HepG2 (cell line): Measurements from ENCODE around the gene MSI2. TPM values are rescaled to one million over a fixed set of nuclear protein-coding genes. Genes with fewer than 3 reads are reported as not detected.
A peak's percentile ranks its signal among the peaks of the same experiment; 100 is the strongest.

ENCODE experiments used
- ATAC-seq: fragments of 200-7000 bp; cut with Tn5 transposase; 3 replicates; pipeline ENCODE4 v1.9.1; 2020; ENCODE audit warnings: mild to moderate bottlenecking, moderate library complexity
- BruUV-seq: library from RNA; stranded (reverse); fragments of 400-500 nt; replicated peaks from 2 replicates; lab custom pipeline; 2021; lab: Mats Ljungman, UMichigan
- CTCF ChIA-PET: fragments of 300-600 bp; formaldehyde crosslinking; extraction: SDS; loops from one replicate; lab custom pipeline; 2021; ENCODE audit warnings: low total read pairs, inconsistent platforms, low intra/inter-chr PET ratio; lab: Yijun Ruan, JAX
- POLR2A ChIA-PET: fragments of 350-600 bp; sonication (Branson Sonifier 250); formaldehyde crosslinking; loops from one replicate; lab custom pipeline; 2020; ENCODE audit warnings: antibody characterized with exemption, inconsistent platforms; lab: Yijun Ruan, JAX
- DNase-seq: peaks from one replicate; pipeline ENCODE4 v3.0.0-alpha.2; 2015; ENCODE audit warnings: low spot score
- FAIRE-seq: peaks from 3 replicates; lab custom pipeline; 2011; peaks lifted over from hg19 to GRCh38; lab: Jason Lieb, UNC
- H2AFZ ChIP-seq: one replicate; pipeline ENCODE4 v1.6.1; 2011; ENCODE audit warnings: low read length, inconsistent platforms
- H3K27ac ChIP-seq: fragments of 300-600 bp; 3 replicates; pipeline ENCODE4 v1.8.0; 2011; ENCODE audit warnings: mixed run types, mild to moderate bottlenecking, mixed read lengths, low read length, inconsistent platforms; ENCODE audit not compliant: insufficient read depth; ENCODE audit errors: extremely low read length
- H3K27me3 ChIP-seq, 2 experiments: fragments of 200-600 bp in 1 of 2; 2 replicates in 1 of 2; 3 replicates in 1 of 2; pipeline versions ENCODE4 v1.6.0 to v1.8.0; 2011; ENCODE audit warnings: low read length in 2 of 2, mild to moderate bottlenecking in 2 of 2, moderate library complexity in 2 of 2, inconsistent platforms in 1 of 2; ENCODE audit not compliant: insufficient read depth in 2 of 2, control insufficient read depth in 1 of 2
- H3K36me3 ChIP-seq, 2 experiments: fragments of 200-600 bp in 1 of 2; replicated peaks in 1 of 2; 2 replicates in 1 of 2; 3 replicates in 1 of 2; pipeline versions ENCODE4 v1.5.1 to v1.8.0; 2011; ENCODE audit warnings: low read length in 2 of 2, inconsistent platforms in 1 of 2; ENCODE audit not compliant: insufficient read depth in 2 of 2, control insufficient read depth in 1 of 2
- H3K4me1 ChIP-seq: 2 replicates; pipeline ENCODE4 v1.5.1; 2012; ENCODE audit warnings: low read length, inconsistent platforms; ENCODE audit not compliant: insufficient read depth
- H3K4me2 ChIP-seq: 2 replicates; pipeline ENCODE4 v1.6.0; 2011; ENCODE audit warnings: low read depth, low read length, inconsistent platforms
- H3K4me3 ChIP-seq, 3 experiments: fragments of 200-600 bp in 1 of 3; sonication (generic), shearing (Covaris generic) in 1 of 3; replicated peaks in 1 of 3; 2 replicates each; pipeline ENCODE4 v1.5.1; 2011 to 2016; ENCODE audit warnings: low read length in 3 of 3, inconsistent platforms in 2 of 3, low read depth in 2 of 3, mild to moderate bottlenecking in 2 of 3, control low read depth in 1 of 3, mixed read lengths in 1 of 3; ENCODE audit not compliant: insufficient read depth in 1 of 3
- H3K79me2 ChIP-seq: one replicate; pipeline ENCODE4 v1.6.1; 2011; ENCODE audit warnings: low read length, inconsistent platforms; ENCODE audit not compliant: insufficient read depth
- H3K9ac ChIP-seq: 2 replicates; pipeline ENCODE4 v1.6.0; 2011; ENCODE audit warnings: mild to moderate bottlenecking, low read depth, low read length, inconsistent platforms; ENCODE audit not compliant: insufficient read depth
- H3K9me3 ChIP-seq: 2 replicates; pipeline ENCODE4 v1.5.1; 2012; ENCODE audit warnings: mild to moderate bottlenecking, low read length
- H4K20me1 ChIP-seq: 2 replicates; pipeline ENCODE4 v1.6.0; 2011; ENCODE audit warnings: inconsistent platforms, mild to moderate bottlenecking, low read length, moderate library complexity; ENCODE audit not compliant: insufficient read depth
- ARID5B ChIP-seq: IDR thresholded peaks from 2 replicates; pipeline ENCODE4 v1.4.0; 2020; ENCODE audit warnings: mild to moderate bottlenecking, missing genetic modification reagents
- ARNTL ChIP-seq: sonication (generic); formaldehyde crosslinking; IDR thresholded peaks from 2 replicates; pipeline ENCODE4 v1.4.0; 2020; ENCODE audit warnings: mild to moderate bottlenecking, missing genetic modification reagents
- CEBPB ChIP-seq: IDR thresholded peaks from 2 replicates; pipeline ENCODE4 v1.6.1; 2011; ENCODE audit warnings: low read depth, low read length, improper control_type of control experiment, borderline replicate concordance
- FOSL1 ChIP-seq: sonication (generic); formaldehyde crosslinking; IDR thresholded peaks from 2 replicates; pipeline ENCODE4 v1.9.0; 2021; ENCODE audit warnings: missing genetic modification reagents, borderline replicate concordance
- FOXA3 ChIP-seq: IDR thresholded peaks from 2 replicates; pipeline ENCODE4 v1.6.1; 2016; ENCODE audit warnings: missing genetic modification reagents, missing compliant biosample characterization
- KAT8 ChIP-seq: IDR thresholded peaks from 2 replicates; pipeline ENCODE4 v1.6.1; 2016; ENCODE audit warnings: missing genetic modification reagents, missing compliant biosample characterization
- RBM39 ChIP-seq: fragments of 200-400 bp; formaldehyde crosslinking; IDR thresholded peaks from one replicate; pipeline ENCODE4 v1.6.1; 2018; ENCODE audit warnings: antibody characterized with exemption, mild to moderate bottlenecking, low read depth, low read length; ENCODE audit not compliant: poor library complexity, severe bottlenecking
- SMAD3 ChIP-seq: sonication (generic); formaldehyde crosslinking; IDR thresholded peaks from 2 replicates; pipeline ENCODE4 v1.4.0; 2020; ENCODE audit warnings: missing genetic modification reagents
- SOX13 ChIP-seq, 3 experiments: fragments of 450-650 bp in 1 of 3; sonication (generic) in 1 of 3; formaldehyde crosslinking in 1 of 3; IDR thresholded peaks in 2 of 3; conservative IDR thresholded peaks in 1 of 3; 2 replicates each; pipeline versions ENCODE4 v1.5.0 to v1.6.1; 2016 to 2020; ENCODE audit warnings: antibody characterized with exemption in 1 of 3, mild to moderate bottlenecking in 1 of 3, missing compliant biosample characterization in 1 of 3, missing genetic modification reagents in 1 of 3, moderate library complexity in 1 of 3
- TBX2 ChIP-seq: sonication (generic); formaldehyde crosslinking; IDR thresholded peaks from 2 replicates; pipeline ENCODE4 v1.5.0; 2020; ENCODE audit warnings: missing genetic modification reagents, mild to moderate bottlenecking, borderline replicate concordance
- ZBTB7B ChIP-seq: sonication (generic); formaldehyde crosslinking; IDR thresholded peaks from 2 replicates; pipeline ENCODE4 v1.4.0; 2020; ENCODE audit warnings: missing genetic modification reagents
- ZNF253 ChIP-seq: sonication (generic); formaldehyde crosslinking; IDR thresholded peaks from 2 replicates; pipeline ENCODE4 v1.8.0; 2022; ENCODE audit warnings: mild to moderate bottlenecking, missing genetic modification reagents, borderline replicate concordance
- ZNF720 ChIP-seq: sonication (generic); formaldehyde crosslinking; IDR thresholded peaks from 2 replicates; pipeline ENCODE4 v1.4.0; 2020; ENCODE audit warnings: missing genetic modification reagents
- WGBS: methylation state at CpG from one replicate; pipeline ENCODE4 v1.1.6; 2017; ENCODE audit warnings: low lambda C conversion rate; 5-methylcytosine and 5-hydroxymethylcytosine counted together
- in situ Hi-C: cut with HindIII; loops from 2 replicates; pipeline ENCODE4 v1.10.0; 2017; ENCODE audit warnings: low pct_unique_long_range_greater_than_20kb; ENCODE audit not compliant: extremely low pct_ligation_motif_present
- intact Hi-C: fragments of 100-400 bp; cut with micrococcal nuclease; formaldehyde crosslinking; loops from one replicate; pipeline ENCODE4 v1.10.0; 2022; ENCODE audit not compliant: unreplicated experiment
- polyA plus RNA-seq, 8 experiments: library from polyadenylated mRNA; depleted of rRNA in 3 of 8; stranded (reverse) in 7 of 8; unstranded in 1 of 8; fragments of >200 nt; fragmentation: Illumina TruSeq in 4 of 8; extraction: Trizol in 4 of 8; gene quantifications; 2 replicates each; pipeline versions ENCODE4 v1.2.1 to v1.2.3, GENCODE V29; 2011 to 2016; ENCODE audit warnings: low read depth in 4 of 8, missing spikeins in 1 of 8, mixed read lengths in 1 of 8; ENCODE audit not compliant: insufficient read depth in 1 of 8
- total RNA-seq, 5 experiments: library from RNA; depleted of rRNA; stranded (reverse); fragments of >200 nt; fragmentation: Illumina TruSeq; extraction: Trizol; gene quantifications; 2 replicates each; pipeline ENCODE4 v1.2.3, GENCODE V29; 2016; ENCODE audit warnings: low read depth in 1 of 5

Gene MSI2
- total and polyA plus RNA-seq, 2 of the 13 experiments (the other 11 are each of a cell fraction or from before 2014, with no cell fraction given): 77.5 to 78.4 TPM

- DNase-seq: no peak
- no peak for ATAC-seq
- in situ Hi-C loops: no loop called here
- TF ChIP-seq FOSL1 (no peak), CEBPB (peak; percentile 64), FOXA3 (CRISPR knock-in tag) (no peak), ZNF720 (no peak)
- no peak overlapping the region for H3K4me2 ChIP-seq
- H2AFZ ChIP-seq: no peak overlapping the region
- POLR2A ChIA-PET: no interaction called here
- intact Hi-C loops: no loop called here
- H3K4me3 ChIP-seq: no peak overlapping the region
- peaks cover 0 to 3% of the 10 kb centered on the region in 2 experiments; a peak in 1 of 5 replicates for H3K36me3 ChIP-seq
- no peaks in the 10 kb centered on the region for H4K20me1 ChIP-seq
- BruUV-seq: no TSS peak
- H3K9me3 ChIP-seq: no peaks in the 10 kb centered on the region
- no peaks in the 10 kb centered on the region for H3K27me3 ChIP-seq
- H3K9ac ChIP-seq: no peak overlapping the region
- H3K4me1 ChIP-seq: peaks cover 56% of the 10 kb centered on the region
- CTCF ChIA-PET: no interaction called here
- no peak overlapping the region for H3K27ac ChIP-seq
- WGBS: 88% methylated on average over 5 of the region's 5 CpGs
- peaks cover 2% of the 10 kb centered on the region for H3K79me2 ChIP-seq
- FAIRE-seq: no peak
These were observed 211.5 kb downstream of the MSI2 start for GRCh38 chr17:57467801-57468200.

GRCh38 chr17:57468932-57469775 lies 212.8 kb downstream of the MSI2 start:
- H3K4me2 ChIP-seq: peak overlapping the region; percentile 37
- H3K36me3 ChIP-seq: peaks cover 3 to 4% of the 10 kb centered on the region in 2 experiments; a peak in 3 of 5 replicates
- 61% methylated on average over 9 of the region's 9 CpGs for WGBS
- no peaks in the 10 kb centered on the region for H3K27me3 ChIP-seq
- H3K9me3 ChIP-seq: no peaks in the 10 kb centered on the region
- peak; percentile 66 for DNase-seq
- peaks cover 2% of the 10 kb centered on the region for H3K79me2 ChIP-seq
- intact Hi-C loops: no loop called here
- ChIA-PET POLR2A (interaction anchor here (1.0 to 2.1 kb wide), 4 partner anchors 10 to 50 kb away, joined by 3 to 6 read pairs (median 4); no protein-coding TSS in a partner anchor), CTCF (no interaction called here)
- no peak overlapping the region for H2AFZ ChIP-seq
- H3K27ac ChIP-seq: peak overlapping the region; percentile 62
- no TSS peak for BruUV-seq
- in situ Hi-C loops: no loop called here
- no peaks in the 10 kb centered on the region for H4K20me1 ChIP-seq
- FAIRE-seq: peak; percentile 30
- no peak overlapping the region for H3K4me3 ChIP-seq
- H3K4me1 ChIP-seq: peaks cover 52% of the 10 kb centered on the region
- peak overlapping the region; percentile 35 for H3K9ac ChIP-seq
- ATAC-seq: peak; percentile 69
- TF ChIP-seq KAT8 (CRISPR knock-in tag) (no peak), ARNTL (CRISPR knock-in tag) (0 out of 2 replicates have a peak, but pooled peaks have one; percentile 44), SOX13 (IDR thresholded peaks at IDR 0.05) (no peak), SOX13 (CRISPR knock-in tag; conservative IDR thresholded peaks at IDR 0.05 in 1 of 2, IDR thresholded peaks at IDR 0.05 in 1 of 2) (peak in 1 of 2 experiments; percentile 70; a peak in 2 of 4 replicates), FOXA3 (CRISPR knock-in tag) (peak; percentile 81), ZNF253 (CRISPR knock-in tag) (no peak), RBM39 (no peak), SMAD3 (no peak), TBX2 (CRISPR knock-in tag) (peak; percentile 47; the same call in 1 of the 2 replicates), ZBTB7B (CRISPR knock-in tag) (peak; percentile 34; the same call in 1 of the 2 replicates), ARID5B (peak; percentile 54)
